ENCODE data around the gene OBI1.

- TF ChIP-seq, protein P1, sequence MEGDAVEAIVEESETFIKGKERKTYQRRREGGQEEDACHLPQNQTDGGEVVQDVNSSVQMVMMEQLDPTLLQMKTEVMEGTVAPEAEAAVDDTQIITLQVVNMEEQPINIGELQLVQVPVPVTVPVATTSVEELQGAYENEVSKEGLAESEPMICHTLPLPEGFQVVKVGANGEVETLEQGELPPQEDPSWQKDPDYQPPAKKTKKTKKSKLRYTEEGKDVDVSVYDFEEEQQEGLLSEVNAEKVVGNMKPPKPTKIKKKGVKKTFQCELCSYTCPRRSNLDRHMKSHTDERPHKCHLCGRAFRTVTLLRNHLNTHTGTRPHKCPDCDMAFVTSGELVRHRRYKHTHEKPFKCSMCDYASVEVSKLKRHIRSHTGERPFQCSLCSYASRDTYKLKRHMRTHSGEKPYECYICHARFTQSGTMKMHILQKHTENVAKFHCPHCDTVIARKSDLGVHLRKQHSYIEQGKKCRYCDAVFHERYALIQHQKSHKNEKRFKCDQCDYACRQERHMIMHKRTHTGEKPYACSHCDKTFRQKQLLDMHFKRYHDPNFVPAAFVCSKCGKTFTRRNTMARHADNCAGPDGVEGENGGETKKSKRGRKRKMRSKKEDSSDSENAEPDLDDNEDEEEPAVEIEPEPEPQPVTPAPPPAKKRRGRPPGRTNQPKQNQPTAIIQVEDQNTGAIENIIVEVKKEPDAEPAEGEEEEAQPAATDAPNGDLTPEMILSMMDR (IDR thresholded peaks at IDR 0.05), result no peak
- no peak for TF ChIP-seq EZH2 (IDR thresholded peaks at IDR 0.05; ENCODE audit: borderline replicate concordance, insufficient read depth, low read depth, low read length, poor library complexity, severe bottlenecking)
These were observed at the start of gene OBI1 for GRCh38 chr13:78658630-78659449.

Measured in B cell (primary cell).